DOHH2 (cell line): ENCODE data around the gene OSBPL2.
A peak's percentile ranks its signal among the peaks of the same experiment; 100 is the strongest.

Experiments
- H3F3A ChIP-seq: fragments of 200-600 bp; sonication (generic), shearing (Covaris generic); 2 replicates; pipeline ENCODE4 v1.6.0; 2016; ENCODE audit warnings: antibody characterized with exemption, mild to moderate bottlenecking; ENCODE audit not compliant: control insufficient read depth, insufficient read depth
- H3K27ac ChIP-seq: fragments of 200-600 bp; sonication (generic); 2 replicates; pipeline ENCODE4 v1.5.1; 2014; ENCODE audit warnings: low read depth, mild to moderate bottlenecking, low read length, moderate library complexity
- H3K27me3 ChIP-seq: fragments of 200-600 bp; sonication (generic); 2 replicates; pipeline ENCODE4 v1.6.1; 2014; ENCODE audit warnings: mild to moderate bottlenecking, low read length, mixed read lengths; ENCODE audit not compliant: control insufficient read depth
- H3K36me3 ChIP-seq: fragments of 200-600 bp; sonication (generic); 2 replicates; pipeline ENCODE4 v1.6.1; 2014; ENCODE audit warnings: mild to moderate bottlenecking, low read length, moderate library complexity, mixed read lengths; ENCODE audit not compliant: control insufficient read depth
- H3K4me1 ChIP-seq: fragments of 200-600 bp; sonication (generic); 2 replicates; pipeline ENCODE4 v1.6.1; 2014; ENCODE audit warnings: mild to moderate bottlenecking, low read length, mixed read lengths; ENCODE audit not compliant: control insufficient read depth
- H3K4me2 ChIP-seq: fragments of 200-600 bp; sonication (generic); 2 replicates; pipeline ENCODE4 v1.6.0; 2014; ENCODE audit warnings: mild to moderate bottlenecking, low read length, moderate library complexity
- H3K4me3 ChIP-seq: fragments of 200-600 bp; sonication (generic); 2 replicates; pipeline ENCODE4 v1.5.1; 2014; ENCODE audit warnings: mild to moderate bottlenecking, low read length, mixed read lengths
- H3K79me2 ChIP-seq: fragments of 200-600 bp; sonication (generic); 2 replicates; pipeline ENCODE4 v1.6.1; 2014; ENCODE audit warnings: mild to moderate bottlenecking, low read length, mixed read lengths; ENCODE audit not compliant: control insufficient read depth
- H3K9me2 ChIP-seq: fragments of 200-600 bp; sonication (generic); replicated peaks from 2 replicates; pipeline ENCODE4 v1.6.1; 2014; ENCODE audit warnings: mild to moderate bottlenecking, low read length, mixed read lengths; ENCODE audit not compliant: control insufficient read depth
- H3K9me3 ChIP-seq: fragments of 200-600 bp; sonication (generic); 2 replicates; pipeline ENCODE4 v1.6.1; 2014; ENCODE audit warnings: antibody characterized with exemption, low read length, mixed read lengths; ENCODE audit not compliant: control insufficient read depth, insufficient read depth
- H4K20me1 ChIP-seq: fragments of 200-600 bp; sonication (generic); 2 replicates; pipeline ENCODE4 v1.6.0; 2014; ENCODE audit warnings: low read depth, mild to moderate bottlenecking, antibody characterized with exemption, low read length, moderate library complexity; ENCODE audit not compliant: control insufficient read depth, insufficient read depth
- CTCF ChIP-seq: fragments of 200-600 bp; sonication (generic); IDR thresholded peaks from one replicate; pipeline ENCODE4 v1.5.1; 2014; ENCODE audit warnings: antibody characterized with exemption, mild to moderate bottlenecking, low read depth, low read length; ENCODE audit not compliant: poor library complexity, severe bottlenecking
- EZH2phosphoT487 ChIP-seq: fragments of 200-600 bp; sonication (generic); IDR thresholded peaks from 2 replicates; pipeline ENCODE4 v1.6.1; 2017; ENCODE audit warnings: borderline replicate concordance, mild to moderate bottlenecking, antibody characterized with exemption, low read length, moderate library complexity, mixed read lengths

The OSBPL2 gene

GRCh38 chr20:62206388-62206775, 31.9 kb upstream of the OSBPL2 start:
- Histone ChIP-seq H3K79me2 (peaks cover 3% of the 10 kb centered on the region), H3K4me3 (no peak overlapping the region), H4K20me1 (no peaks in the 10 kb centered on the region), H3K4me1 (peaks cover 25% of the 10 kb centered on the region), H3K27ac (no peak overlapping the region), H3K9me2 (no peaks in the 10 kb centered on the region), H3K27me3 (peaks cover 11% of the 10 kb centered on the region; the same call in 1 of the 2 replicates), H3K4me2 (no peak overlapping the region), H3K9me3 (no peaks in the 10 kb centered on the region), H3F3A (0 out of 2 replicates have a peak, but pooled peaks cover 5% of the 10 kb centered on the region), H3K36me3 (peaks cover 9% of the 10 kb centered on the region)
- TF ChIP-seq EZH2phosphoT487 (no peak), CTCF (no peak)

DNA sequence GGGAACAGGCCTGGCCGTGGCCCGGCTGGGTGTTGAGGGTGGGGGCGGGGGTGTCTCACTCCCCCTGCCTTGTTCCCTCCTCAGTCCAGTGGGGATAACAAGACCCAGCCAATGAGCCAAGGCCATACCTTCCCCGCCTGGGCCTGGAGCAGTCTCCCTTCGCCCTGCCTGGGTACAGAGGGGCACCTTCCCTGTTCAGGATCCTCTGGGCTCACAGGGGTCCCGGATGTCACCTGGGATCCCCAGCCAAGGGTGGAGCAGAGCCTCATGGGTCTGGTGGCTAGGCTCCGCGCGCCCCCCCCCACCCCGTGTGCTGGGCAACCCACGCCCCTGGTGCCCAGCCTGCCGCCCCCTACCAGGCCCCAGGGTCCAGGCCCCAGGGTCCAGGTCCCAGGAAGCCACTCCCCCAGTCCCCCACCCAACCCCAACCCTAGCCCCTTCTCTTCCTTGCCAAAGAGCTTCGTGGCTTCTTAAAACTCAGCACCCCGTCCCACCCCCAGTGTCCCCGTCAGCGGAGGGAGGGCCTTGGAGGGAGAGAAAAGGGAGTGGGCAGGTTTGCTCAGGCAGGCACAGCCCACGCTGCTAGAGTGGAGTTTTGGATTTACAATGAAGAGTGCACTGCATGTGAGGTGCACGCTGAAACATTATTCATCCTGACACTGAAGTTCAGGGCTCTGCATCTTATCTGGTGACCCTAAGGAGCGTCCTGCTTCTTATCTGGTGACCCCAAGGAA, 30.1 kb upstream of the OSBPL2 start:
- no peaks in the 10 kb centered on the region for H3K9me3 ChIP-seq
- TF ChIP-seq EZH2phosphoT487, result no peak
- H3K4me1 ChIP-seq, result peaks cover 6% of the 10 kb centered on the region
- H3F3A ChIP-seq, result no peaks in the 10 kb centered on the region
- H3K27ac ChIP-seq, result no peak overlapping the region
- H3K9me2 ChIP-seq, result no peaks in the 10 kb centered on the region
- H3K79me2 ChIP-seq, result peaks cover under 1% of the 10 kb centered on the region
- H3K4me3 ChIP-seq, result no peak overlapping the region
- H4K20me1 ChIP-seq, result no peaks in the 10 kb centered on the region
- H3K4me2 ChIP-seq, result no peak overlapping the region
- H3K27me3 ChIP-seq, result peaks cover 11% of the 10 kb centered on the region; the same call in 1 of the 2 replicates
- peaks cover 5% of the 10 kb centered on the region for H3K36me3 ChIP-seq

GRCh38 chr20:62208795-62209755, 29.2 kb upstream of the OSBPL2 start:
- Histone ChIP-seq H3K4me1 (0 out of 2 replicates have a peak, but pooled peaks cover 3% of the 10 kb centered on the region), H3K9me3 (no peaks in the 10 kb centered on the region), H3K79me2 (no peaks in the 10 kb centered on the region), H3K27ac (no peak overlapping the region), H3K4me3 (no peak overlapping the region), H3F3A (no peaks in the 10 kb centered on the region), H3K36me3 (no peaks in the 10 kb centered on the region), H3K4me2 (no peak overlapping the region), H3K27me3 (peaks cover 12% of the 10 kb centered on the region; the same call in 1 of the 2 replicates), H4K20me1 (no peaks in the 10 kb centered on the region), H3K9me2 (no peaks in the 10 kb centered on the region)
- TF ChIP-seq CTCF, result peak; percentile 53
- TF ChIP-seq EZH2phosphoT487, result no peak
